ENCODE results near the gene DRICH1. TPM values are rescaled to one million over a fixed set of nuclear protein-coding genes. Genes with fewer than 3 reads are reported as not detected.
"Not testable (repeated sequence)": the region's sequence is repeated elsewhere in the genome, so short reads cannot be mapped to it uniquely, and the experiment has no call there.

Gene DRICH1
- total RNA-seq (ENCODE audit: insufficient read depth, low replicate concordance): not detected

GRCh38 chr22:23632178-23632577 is at the start of gene DRICH1:
Gene DRICH1, minus strand, starts transcription at chr22:23632321. Its CDS starts 298 bp downstream, at chr22:23632023.
- no peak for DNase-seq (ENCODE audit: low spot score)

GRCh38 chr22:23681026-23681809 is 49.1 kb upstream of the DRICH1 start:
- DNase-seq (ENCODE audit: low spot score): no peak

GRCh38 chr22:23678133-23678532 is 46.0 kb upstream of the DRICH1 start:
- DNase-seq (ENCODE audit: low spot score): no peak

- no peak for DNase-seq (ENCODE audit: low spot score)
Measured at GRCh38 chr22:23677701-23677995, 45.5 kb upstream of the DRICH1 start.

- not testable (repeated sequence) for DNase-seq (ENCODE audit: low spot score)
Measured at GRCh38 chr22:23676841-23677700, 45.0 kb upstream of the DRICH1 start.

GRCh38 chr22:23675502-23676415 is 43.6 kb upstream of the DRICH1 start:
- no peak for DNase-seq (ENCODE audit: low spot score)

- DNase-seq (ENCODE audit: low spot score): not testable (repeated sequence)
Measured at GRCh38 chr22:23674886-23675501, 42.9 kb upstream of the DRICH1 start.

DNA sequence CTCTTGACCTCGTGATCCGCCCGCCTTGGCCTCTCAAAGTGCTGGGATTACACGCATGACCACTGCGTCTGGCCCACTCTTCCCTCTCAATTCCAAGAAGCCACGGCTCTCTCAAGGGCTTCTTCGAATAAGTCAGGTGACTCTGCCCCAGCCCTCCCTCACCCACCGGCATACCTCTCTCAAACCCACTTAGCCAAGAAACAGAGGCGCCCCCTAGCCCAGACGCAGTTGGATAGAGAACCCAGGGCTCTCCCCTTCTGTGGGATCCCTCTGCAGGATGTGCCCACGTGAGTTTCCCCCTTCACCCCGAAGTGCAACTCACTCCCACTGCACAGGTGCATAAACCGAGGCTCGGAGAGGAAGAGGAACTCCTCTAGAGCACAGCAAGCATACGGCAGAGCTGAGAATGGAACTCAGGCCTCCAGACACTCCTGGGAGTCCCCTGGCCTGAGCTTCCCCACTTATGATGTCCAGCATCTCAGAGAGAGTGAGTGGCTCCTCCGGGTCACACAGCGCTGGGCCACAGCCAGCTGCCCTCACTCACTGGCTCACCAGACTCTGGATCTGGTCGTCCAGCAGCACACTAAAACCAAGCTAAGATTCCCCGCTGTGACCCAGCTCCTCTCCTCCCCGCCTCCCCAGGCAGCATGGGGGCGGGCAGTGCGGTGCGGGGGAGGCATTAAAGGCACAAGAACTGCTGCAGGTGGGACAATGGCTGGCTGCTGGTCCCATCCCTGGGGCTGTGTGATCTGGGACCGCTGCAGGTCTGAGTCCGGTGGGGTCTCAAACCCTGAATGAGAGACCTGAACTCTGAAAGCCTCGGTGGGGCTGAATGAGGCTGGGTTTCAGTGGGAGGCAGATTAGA is 41.9 kb upstream of the DRICH1 start:
- no peak for DNase-seq (ENCODE audit: low spot score)

DNA sequence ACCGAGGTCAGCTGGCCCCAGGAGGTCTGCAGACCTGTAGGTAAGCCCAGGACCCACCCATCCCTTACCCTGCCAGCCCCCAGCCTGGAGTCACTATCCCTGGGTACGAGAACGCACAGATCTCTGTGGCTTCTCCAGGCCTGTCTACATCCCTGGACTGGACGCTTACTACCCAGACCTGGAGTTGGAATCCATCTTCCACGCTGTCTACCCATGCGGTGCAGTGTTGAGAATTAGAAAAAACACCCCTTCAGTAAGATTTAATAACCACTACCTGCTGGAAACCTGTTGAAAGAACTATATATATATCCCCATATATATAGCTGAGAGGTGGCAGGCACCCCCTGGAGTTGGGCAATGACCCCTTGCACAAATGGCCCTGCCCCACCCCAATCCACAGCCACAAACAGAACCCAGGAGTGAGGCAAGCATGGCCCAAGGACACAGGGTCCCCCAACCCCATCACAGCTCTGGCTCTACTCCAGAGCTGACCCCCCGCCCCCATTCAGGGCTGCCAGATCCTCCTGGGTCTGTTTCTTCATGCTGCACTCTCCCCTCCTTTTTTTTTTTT is 41.0 kb upstream of the DRICH1 start:
- no peak for DNase-seq (ENCODE audit: low spot score)

DNA sequence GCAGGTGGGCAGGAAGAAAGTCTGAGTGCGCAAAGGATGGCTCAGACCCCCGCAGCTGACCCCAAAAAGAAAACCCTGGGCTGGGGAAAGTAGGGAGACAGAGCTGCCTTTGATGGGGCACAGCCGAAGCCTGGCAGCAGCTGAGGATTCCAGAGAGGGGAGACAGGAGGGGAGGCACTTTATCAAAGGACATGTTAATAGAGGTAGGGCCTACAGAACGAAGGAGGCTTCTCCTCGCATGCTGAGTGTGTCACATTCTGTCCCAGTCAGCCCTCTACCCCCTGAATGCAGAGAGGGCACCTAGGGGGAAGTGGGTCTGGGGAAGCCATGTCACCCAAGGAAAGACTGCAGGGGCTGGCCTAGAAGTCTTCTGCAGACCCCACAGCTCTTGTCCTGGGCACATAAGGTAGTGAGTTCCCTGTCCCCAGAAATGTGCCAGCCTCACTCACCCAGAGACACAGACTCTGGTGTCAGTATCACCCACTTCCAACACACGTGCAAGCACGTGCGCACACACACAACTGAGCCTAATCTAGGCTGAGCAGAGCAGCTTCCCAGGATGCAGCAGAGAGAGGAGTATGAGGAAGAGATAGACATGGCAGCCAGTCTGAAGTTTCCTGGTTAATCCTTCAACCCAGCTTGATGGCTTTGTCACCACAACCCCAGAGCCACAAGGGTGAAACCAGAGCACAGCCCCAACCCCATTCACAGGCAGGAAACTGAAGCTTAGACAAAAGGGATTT is 40.4 kb upstream of the DRICH1 start:
- not testable (repeated sequence) for DNase-seq (ENCODE audit: low spot score)

DNA sequence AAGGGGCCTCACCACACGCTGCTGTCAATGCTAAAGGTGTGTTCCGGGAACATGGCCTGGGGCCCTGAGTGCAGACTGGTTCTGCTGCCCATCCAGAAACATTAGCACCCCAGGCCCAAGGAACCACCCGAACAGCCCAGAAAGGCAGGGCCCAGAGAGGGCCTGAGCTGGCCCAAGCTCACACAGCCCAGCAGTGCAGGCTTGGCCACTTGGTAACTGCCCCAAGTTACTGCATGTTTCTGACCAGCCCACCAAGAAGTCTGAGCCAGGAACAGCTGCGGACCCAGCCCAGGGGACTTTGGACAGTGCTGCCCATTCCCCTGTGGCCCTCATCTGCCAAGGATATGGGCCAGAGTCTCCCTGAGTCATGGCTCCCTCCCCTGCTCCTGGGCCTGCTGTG is 39.3 kb upstream of the DRICH1 start:
- not testable (repeated sequence) for DNase-seq (ENCODE audit: low spot score)

DNA sequence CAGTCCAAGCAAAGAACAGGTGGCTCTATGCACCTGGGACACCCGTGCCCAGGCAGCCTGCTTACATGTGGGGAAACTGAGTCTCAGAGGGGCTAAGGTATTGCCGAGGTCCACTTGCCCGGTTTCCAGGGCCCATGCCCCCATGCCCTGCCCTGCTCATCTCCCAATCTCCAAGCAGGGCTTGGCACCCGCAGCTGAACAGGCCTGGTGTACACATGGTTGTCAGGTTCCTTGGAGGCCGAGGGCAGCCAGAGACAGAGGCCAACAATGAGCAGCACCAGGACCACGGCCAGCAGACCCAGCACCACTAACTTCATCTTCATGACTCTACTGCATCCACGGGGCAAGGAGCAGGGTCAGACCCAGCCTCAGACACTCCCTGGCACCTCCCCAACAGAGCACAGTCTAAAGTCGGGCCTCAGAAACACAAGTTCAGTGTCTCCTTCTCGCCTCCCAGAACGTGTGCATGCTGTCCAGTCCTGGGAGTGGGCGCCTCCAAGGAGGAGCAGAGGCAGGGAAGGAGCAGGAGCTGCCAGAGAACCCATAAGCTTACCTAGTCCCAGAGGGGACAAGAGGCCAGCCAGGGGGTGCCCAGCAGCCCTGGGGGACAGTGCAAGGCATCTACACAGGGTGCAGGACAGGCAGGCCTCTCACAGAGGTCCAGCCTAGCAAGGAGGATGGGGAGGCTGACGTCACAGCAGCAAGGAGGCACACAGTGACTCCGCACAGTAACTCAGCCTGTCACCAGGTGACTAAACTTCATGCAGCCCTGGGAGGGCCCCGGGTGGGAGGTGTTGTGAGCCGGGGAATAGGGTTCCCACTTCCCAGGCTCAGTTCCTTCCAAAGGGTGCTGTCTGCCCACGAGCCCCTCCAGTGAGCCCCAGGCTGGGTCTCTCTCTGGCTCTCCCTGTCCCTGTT is 38.5 kb upstream of the DRICH1 start:
- DNase-seq (ENCODE audit: low spot score): no peak

- not testable (repeated sequence) for DNase-seq (ENCODE audit: low spot score)
Measured at GRCh38 chr22:23660381-23660780, 28.3 kb upstream of the DRICH1 start.

- DNase-seq (ENCODE audit: low spot score): no peak
Measured at GRCh38 chr22:23657727-23658126, 25.6 kb upstream of the DRICH1 start.

DNA sequence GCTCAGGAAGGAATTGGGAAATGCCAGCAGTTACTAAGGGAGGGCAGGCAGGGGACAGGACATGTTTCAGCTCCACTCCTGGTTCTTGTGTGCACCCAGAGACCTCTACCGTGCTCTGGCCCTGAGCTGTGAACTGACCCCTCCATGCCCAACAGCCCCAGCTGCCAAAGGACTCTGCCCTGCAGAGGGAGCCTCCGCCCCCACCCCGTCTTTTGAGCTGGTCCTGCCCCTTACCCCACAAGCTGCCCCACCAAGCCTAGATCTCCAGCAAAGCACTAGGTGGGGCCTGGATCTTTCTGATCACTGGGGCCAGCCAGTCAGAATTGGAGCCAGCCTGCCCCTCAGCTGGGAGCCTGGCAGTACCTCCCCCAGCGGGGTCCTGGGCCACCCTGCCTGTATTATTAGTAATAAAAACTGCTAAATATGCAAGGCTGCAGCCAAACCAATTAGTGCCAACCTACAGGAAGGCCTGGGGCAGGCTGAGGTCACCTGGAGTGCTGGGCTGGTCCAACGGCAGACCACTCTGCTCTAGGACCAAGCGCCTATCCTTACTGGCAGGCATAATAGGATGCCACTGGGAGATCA is 23.9 kb upstream of the DRICH1 start:
- no peak for DNase-seq (ENCODE audit: low spot score)

DNA sequence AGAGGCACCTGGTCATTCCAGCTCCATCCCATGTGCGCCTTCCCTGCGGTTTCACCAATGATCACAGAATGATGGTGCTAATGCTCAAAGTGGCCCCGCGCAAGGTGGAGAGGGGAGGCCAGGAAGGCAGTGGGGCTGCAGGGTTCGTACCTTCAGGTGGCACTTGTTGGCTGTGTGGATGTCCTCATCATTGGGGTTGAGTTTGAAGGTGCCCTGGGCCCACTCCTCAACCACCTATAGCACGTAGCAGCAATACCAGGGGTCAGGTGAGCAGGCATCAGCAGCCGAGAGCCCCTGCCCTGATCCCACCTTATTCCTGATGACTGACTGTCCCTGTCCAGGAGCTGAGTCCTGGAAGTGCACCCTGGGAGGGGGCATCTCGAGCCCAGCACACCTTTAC is 20.6 kb upstream of the DRICH1 start:
- no peak for DNase-seq (ENCODE audit: low spot score)

- DNase-seq (ENCODE audit: low spot score): no peak
Measured at GRCh38 chr22:23652286-23652685, 20.2 kb upstream of the DRICH1 start.

- no peak for DNase-seq (ENCODE audit: low spot score)
Measured at GRCh38 chr22:23651676-23652075, 19.6 kb upstream of the DRICH1 start.
